GM18502 (cell line): ENCODE results near the gene ENGASE.
"Not testable (repeated sequence)": the region's sequence is repeated elsewhere in the genome, so short reads cannot be mapped to it uniquely, and the experiment has no call there.

ENCODE experiments used
- ATAC-seq: cut with Tn5 transposase; IDR thresholded peaks from one replicate; pipeline ENCODE4 v1.9.1; 2021; ENCODE audit warnings: mild to moderate bottlenecking; ENCODE audit not compliant: unreplicated experiment, poor library complexity

ENGASE gene

GRCh38 chr17:79050551-79050950, 24.1 kb upstream of the ENGASE start:
- no peak for ATAC-seq

GRCh38 chr17:79051306-79051705, 23.3 kb upstream of the ENGASE start:
- ATAC-seq, result no peak

- no peak for ATAC-seq
Measured at GRCh38 chr17:79052131-79052530, 22.5 kb upstream of the ENGASE start.

GRCh38 chr17:79053251-79053925, 21.2 kb upstream of the ENGASE start:
- ATAC-seq, result no peak

GRCh38 chr17:79054200-79054960, 20.2 kb upstream of the ENGASE start:
- no peak for ATAC-seq

- ATAC-seq, result no peak
Measured at GRCh38 chr17:79055197-79055596, 19.4 kb upstream of the ENGASE start.

GRCh38 chr17:79057737-79058385, 16.8 kb upstream of the ENGASE start:
- no peak for ATAC-seq

- no peak for ATAC-seq
Measured at GRCh38 chr17:79062691-79063090, 11.9 kb upstream of the ENGASE start.

- no peak for ATAC-seq
Measured at GRCh38 chr17:79064026-79064425, 10.6 kb upstream of the ENGASE start.

GRCh38 chr17:79065105-79065670, 9.4 kb upstream of the ENGASE start:
- no peak for ATAC-seq

- no peak for ATAC-seq
Measured at GRCh38 chr17:79066963-79067362, 7.7 kb upstream of the ENGASE start.

GRCh38 chr17:79070266-79070880, 4.3 kb upstream of the ENGASE start:
- no peak for ATAC-seq

- ATAC-seq, result no peak
Measured at GRCh38 chr17:79071161-79071740, 3.4 kb upstream of the ENGASE start.

GRCh38 chr17:79072544-79072943, 2.1 kb upstream of the ENGASE start:
- no peak for ATAC-seq

GRCh38 chr17:79073016-79073705, 1.5 kb upstream of the ENGASE start:
- no peak for ATAC-seq

- no peak for ATAC-seq
Measured at GRCh38 chr17:79073706-79074088, 927 bp upstream of the ENGASE start.

- ATAC-seq, result not testable (repeated sequence)
Measured at GRCh38 chr17:79074121-79074648, 439 bp upstream of the ENGASE start.

GRCh38 chr17:79075446-79075750, 774 bp downstream of the ENGASE start:
- peak; percentile 24 for ATAC-seq

GRCh38 chr17:79075861-79076406, 1.3 kb downstream of the ENGASE start:
- no peak for ATAC-seq
